ENCODE results near the gene ATP2A2. TPM values are rescaled to one million over a fixed set of nuclear protein-coding genes. Genes with fewer than 3 reads are reported as not detected.

Gene ATP2A2
- total and polyA plus RNA-seq, 4 donors, result 41.3 to 285 (median 167) TPM

DNA sequence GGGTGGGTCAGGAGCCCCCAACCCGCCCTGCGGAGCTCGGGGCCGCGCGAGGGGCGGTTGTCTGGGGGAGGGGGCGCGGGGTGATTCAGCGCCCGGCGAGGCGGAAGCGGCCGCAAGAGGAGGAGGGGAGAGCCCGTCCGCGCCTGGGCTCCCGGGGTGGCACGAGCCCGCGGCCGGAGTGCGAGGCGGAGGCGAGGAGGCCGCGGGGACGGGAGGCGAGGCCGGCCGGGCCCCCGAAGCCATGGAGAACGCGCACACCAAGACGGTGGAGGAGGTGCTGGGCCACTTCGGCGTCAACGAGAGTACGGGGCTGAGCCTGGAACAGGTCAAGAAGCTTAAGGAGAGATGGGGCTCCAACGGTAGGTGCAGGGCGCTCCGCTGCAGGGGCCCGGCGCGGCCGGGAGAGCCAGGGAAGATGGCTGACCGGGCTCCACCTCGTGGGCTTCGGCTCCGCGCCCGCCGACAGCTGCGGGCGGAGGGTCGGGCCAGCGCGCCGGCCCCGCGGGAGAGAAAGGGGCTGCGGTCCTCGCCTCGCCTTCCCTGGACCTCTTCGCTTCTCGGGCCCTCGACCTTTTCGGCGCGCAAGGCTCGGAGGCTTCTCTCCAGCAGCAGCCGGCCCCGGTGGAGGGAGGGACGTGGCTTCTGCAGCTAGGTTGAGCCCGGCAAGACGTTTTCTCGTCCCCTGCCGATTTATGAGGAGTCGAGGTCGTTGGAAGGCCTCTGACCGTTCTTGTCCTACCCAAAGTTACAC lies 677 bp downstream of the ATP2A2 start:
- WGBS, 2 donors, result 0% methylated on average over 61 to 82 of the region's 82 CpGs
- peak overlapping the region; percentile 77 to 96 for H3K4me3 ChIP-seq (ENCODE audit: low read length in 2 of 2)
- H3K9me3 ChIP-seq (ENCODE audit: control insufficient read depth, low read length), result no peaks in the 10 kb centered on the region
- DNase-seq (peak; percentile 72 to 87), ATAC-seq (ENCODE audit: low FRiP score) (peak; percentile 66)
- H3K4me1 ChIP-seq (ENCODE audit: control insufficient read depth in 1 of 2, insufficient read depth in 2 of 2, low read length in 2 of 2), result peaks cover 0 to 4% of the 10 kb centered on the region in 2 donors
- intact Hi-C loops (cut with DNase I), result loop anchor here (1.0 to 5.0 kb wide), 5 partner anchors 36 to 174 kb away; no protein-coding TSS in a partner anchor
- peak overlapping the region; percentile 91 to 97 for H3K27ac ChIP-seq (ENCODE audit: low read depth in 1 of 2, low read length in 2 of 2)
- peaks cover 0 to 2% of the 10 kb centered on the region in 2 donors for H3K36me3 ChIP-seq (ENCODE audit: control insufficient read depth in 1 of 2, insufficient read depth in 2 of 2, low read length in 1 of 2)
- no peaks in the 10 kb centered on the region for H3K27me3 ChIP-seq (ENCODE audit: control insufficient read depth in 1 of 2, insufficient read depth in 2 of 2, low read length in 1 of 2)

DNA sequence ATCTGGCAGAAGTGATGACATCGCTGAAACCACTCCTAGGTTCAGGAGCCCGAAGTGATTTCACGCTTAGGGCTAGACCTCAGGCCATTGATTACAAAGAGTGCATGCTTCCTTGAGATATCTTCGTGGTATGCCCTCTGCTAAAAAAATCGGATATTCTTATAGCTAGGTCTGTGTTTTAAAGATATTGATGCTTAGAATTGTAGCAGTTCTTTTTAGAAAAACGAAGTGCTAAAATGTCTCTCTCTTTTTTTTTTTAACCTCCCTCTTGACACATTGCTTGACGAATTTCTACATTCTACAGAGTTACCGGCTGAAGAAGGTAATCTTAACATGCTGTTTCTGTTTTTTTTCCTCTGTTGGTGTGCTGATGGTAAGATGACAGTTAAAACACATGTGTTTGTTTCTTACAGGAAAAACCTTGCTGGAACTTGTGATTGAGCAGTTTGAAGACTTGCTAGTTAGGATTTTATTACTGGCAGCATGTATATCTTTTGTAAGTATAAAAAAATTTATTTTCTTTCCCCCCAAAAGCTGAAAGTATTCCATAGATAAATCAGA lies 1.3 kb downstream of the ATP2A2 start:
- Histone ChIP-seq H3K4me1 (ENCODE audit: control insufficient read depth in 1 of 2, insufficient read depth in 2 of 2, low read length in 2 of 2) (peaks cover 0 to 4% of the 10 kb centered on the region in 2 donors), H3K9me3 (ENCODE audit: control insufficient read depth, low read length) (no peaks in the 10 kb centered on the region), H3K36me3 (ENCODE audit: control insufficient read depth in 1 of 2, insufficient read depth in 2 of 2, low read length in 1 of 2) (peaks cover 0 to 2% of the 10 kb centered on the region in 2 donors), H3K4me3 (ENCODE audit: low read length in 2 of 2) (peak overlapping the region; percentile 77 to 96), H3K27me3 (ENCODE audit: control insufficient read depth in 1 of 2, insufficient read depth in 2 of 2, low read length in 1 of 2) (no peaks in the 10 kb centered on the region), H3K27ac (ENCODE audit: low read depth in 1 of 2, low read length in 2 of 2) (peak overlapping the region; percentile 91 to 97)
- intact Hi-C loops (cut with DNase I), result loop anchor here (5.0 kb wide), 4 partner anchors 35 to 175 kb away; no protein-coding TSS in a partner anchor
- 0% methylated on average over 8 of the region's 8 CpGs for WGBS, 2 donors
- ATAC-seq (ENCODE audit: low FRiP score) (no peak), DNase-seq (no peak)

DNA sequence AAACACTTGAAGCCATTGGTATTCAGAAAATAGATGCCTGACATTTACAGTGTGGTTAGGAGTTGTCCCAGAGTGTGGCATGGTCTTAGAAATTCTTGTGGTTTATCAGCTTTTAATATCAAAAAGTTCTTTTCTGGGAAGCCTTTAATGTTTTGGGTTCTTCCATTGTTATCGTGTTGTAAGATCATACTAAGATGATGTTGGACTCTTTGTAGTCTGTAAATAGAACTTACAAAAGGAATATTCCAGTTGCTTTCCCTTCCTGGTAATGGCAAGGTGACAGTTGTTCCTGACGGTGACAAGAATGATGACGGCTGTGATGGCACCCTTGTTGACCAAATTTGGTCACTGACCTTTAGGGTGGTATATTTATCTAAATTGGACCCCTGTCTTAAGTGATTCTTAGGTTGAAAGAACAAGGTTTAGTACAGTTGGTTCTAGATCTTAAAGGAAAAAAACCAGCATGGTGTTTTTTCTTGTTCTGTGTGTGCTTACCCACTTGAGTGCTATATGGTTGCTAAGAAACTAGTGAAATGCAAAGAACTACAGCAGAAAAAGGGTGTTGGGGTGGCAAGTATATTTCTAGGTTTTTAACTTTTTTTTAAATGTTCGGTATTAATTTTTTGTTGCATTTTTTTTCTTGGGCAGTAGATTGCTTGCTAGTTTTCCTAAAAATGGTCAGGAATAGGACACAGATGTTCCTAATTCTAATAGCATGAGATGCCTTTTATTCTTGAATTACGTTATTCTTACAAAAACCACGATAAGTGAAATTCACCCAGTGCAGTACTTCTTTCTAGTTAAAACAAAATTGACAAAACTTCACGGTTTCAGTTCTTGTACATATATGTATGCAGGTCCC lies 2.1 kb downstream of the ATP2A2 start:
- intact Hi-C loops (cut with DNase I), result loop anchor here (5.0 kb wide), 4 partner anchors 34 to 176 kb away; no protein-coding TSS in a partner anchor
- H3K27ac ChIP-seq (ENCODE audit: low read depth in 1 of 2, low read length in 2 of 2), result no peak overlapping the region
- H3K27me3 ChIP-seq (ENCODE audit: control insufficient read depth in 1 of 2, insufficient read depth in 2 of 2, low read length in 1 of 2), result no peaks in the 10 kb centered on the region
- no peak for ATAC-seq (ENCODE audit: low FRiP score)
- no peak for DNase-seq
- H3K9me3 ChIP-seq (ENCODE audit: control insufficient read depth, low read length), result no peaks in the 10 kb centered on the region
- H3K4me3 ChIP-seq (ENCODE audit: low read length in 2 of 2), result peak overlapping the region; percentile 77 to 96
- 0 to 1% methylated on average over 7 of the region's 7 CpGs for WGBS, 2 donors
- H3K4me1 ChIP-seq (ENCODE audit: control insufficient read depth in 1 of 2, insufficient read depth in 2 of 2, low read length in 2 of 2), result peaks cover 2 to 4% of the 10 kb centered on the region in 2 donors
- peaks cover 0 to 2% of the 10 kb centered on the region in 2 donors for H3K36me3 ChIP-seq (ENCODE audit: control insufficient read depth in 1 of 2, insufficient read depth in 2 of 2, low read length in 1 of 2)

DNA sequence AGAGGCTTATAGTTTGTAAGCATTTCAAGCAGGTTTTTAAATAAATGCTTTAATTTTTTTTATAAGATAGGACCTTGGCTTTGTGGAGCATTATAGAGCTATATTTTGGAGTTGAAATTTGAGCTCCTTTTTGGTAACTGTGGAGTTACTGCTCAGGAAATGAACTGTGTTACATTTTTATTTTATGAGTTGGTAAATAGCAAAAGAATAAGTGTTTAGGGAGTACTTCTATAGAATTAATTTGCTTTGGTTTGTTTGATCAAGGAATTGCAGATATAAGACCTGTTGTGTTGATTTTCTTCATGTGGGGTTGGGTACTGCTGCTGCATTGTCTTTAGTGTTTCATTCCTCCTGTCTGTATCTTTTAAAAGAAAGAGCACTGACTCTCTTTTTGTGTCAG lies 3.5 kb downstream of the ATP2A2 start:
- DNase-seq (no peak), ATAC-seq (ENCODE audit: low FRiP score) (no peak)
- Histone ChIP-seq H3K4me1 (ENCODE audit: control insufficient read depth in 1 of 2, insufficient read depth in 2 of 2, low read length in 2 of 2) (peaks cover 0 to 6% of the 10 kb centered on the region in 2 donors), H3K9me3 (ENCODE audit: control insufficient read depth, low read length) (no peaks in the 10 kb centered on the region), H3K4me3 (ENCODE audit: low read length in 2 of 2) (peak overlapping the region; percentile 77 to 96), H3K36me3 (ENCODE audit: control insufficient read depth in 1 of 2, insufficient read depth in 2 of 2, low read length in 1 of 2) (no peaks in the 10 kb centered on the region), H3K27me3 (ENCODE audit: control insufficient read depth in 1 of 2, insufficient read depth in 2 of 2, low read length in 1 of 2) (no peaks in the 10 kb centered on the region), H3K27ac (ENCODE audit: low read depth in 1 of 2, low read length in 2 of 2) (peak overlapping the region in 1 of 2 donors; percentile 45)
- intact Hi-C loops (cut with DNase I), result loop anchor here (5.0 kb wide), 4 partner anchors 33 to 177 kb away; no protein-coding TSS in a partner anchor

DNA sequence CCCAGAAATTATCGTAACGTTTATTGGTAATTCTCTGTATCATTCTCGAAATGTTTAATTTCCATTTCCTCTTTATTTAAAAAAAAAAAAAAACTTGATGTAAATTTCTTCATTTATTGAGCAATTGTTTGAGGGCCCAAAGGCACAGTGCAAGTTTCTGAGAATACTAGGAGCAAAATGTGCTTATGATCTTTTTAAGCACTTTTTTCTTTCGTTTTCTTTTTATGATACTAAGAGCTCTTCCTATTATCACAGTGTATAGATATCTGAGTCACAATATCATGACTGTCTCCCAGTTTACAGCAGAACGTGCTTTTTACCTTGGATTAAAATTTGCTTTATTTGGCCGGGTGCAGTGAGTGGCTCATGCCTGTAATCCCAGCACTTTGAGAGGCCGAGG lies 5.6 kb downstream of the ATP2A2 start:
- 14 to 18% methylated on average over 7 of the region's 7 CpGs for WGBS, 2 donors
- Histone ChIP-seq H3K36me3 (ENCODE audit: control insufficient read depth in 1 of 2, insufficient read depth in 2 of 2, low read length in 1 of 2) (no peaks in the 10 kb centered on the region), H3K27ac (ENCODE audit: low read depth in 1 of 2, low read length in 2 of 2) (no peak overlapping the region), H3K9me3 (ENCODE audit: control insufficient read depth, low read length) (no peaks in the 10 kb centered on the region), H3K4me3 (ENCODE audit: low read length in 2 of 2) (no peak overlapping the region), H3K27me3 (ENCODE audit: control insufficient read depth in 1 of 2, insufficient read depth in 2 of 2, low read length in 1 of 2) (no peaks in the 10 kb centered on the region), H3K4me1 (ENCODE audit: control insufficient read depth in 1 of 2, insufficient read depth in 2 of 2, low read length in 2 of 2) (peaks cover 2 to 6% of the 10 kb centered on the region in 2 donors)
- intact Hi-C loops (cut with DNase I), result no loop called here
- ATAC-seq (ENCODE audit: low FRiP score) (no peak), DNase-seq (no peak)

DNA sequence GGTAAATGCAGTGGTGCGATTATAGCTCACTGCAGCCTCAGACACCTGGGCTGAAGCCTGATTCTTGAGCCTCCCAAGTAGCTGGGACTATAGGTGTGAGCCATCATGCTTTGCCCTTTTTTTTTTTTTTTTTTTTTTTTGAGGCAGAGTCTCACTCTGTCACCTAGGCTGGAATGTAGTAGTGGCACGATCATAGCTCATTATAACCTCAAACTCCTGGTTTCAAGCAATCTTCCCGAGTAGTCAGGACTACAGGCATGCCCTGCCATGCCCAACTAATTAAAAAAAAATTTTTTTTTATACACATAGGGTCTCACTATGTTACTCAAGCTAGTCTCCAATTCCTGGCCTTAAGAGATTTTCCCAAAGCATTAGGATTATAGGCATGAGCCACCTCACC lies 6.9 kb downstream of the ATP2A2 start:
- intact Hi-C loops (cut with DNase I), result no loop called here
- no peaks in the 10 kb centered on the region for H3K9me3 ChIP-seq (ENCODE audit: control insufficient read depth, low read length)
- DNase-seq (no peak), ATAC-seq (ENCODE audit: low FRiP score) (no peak)
- H3K4me1 ChIP-seq (ENCODE audit: control insufficient read depth in 1 of 2, insufficient read depth in 2 of 2, low read length in 2 of 2), result peaks cover 2 to 6% of the 10 kb centered on the region in 2 donors
- no peaks in the 10 kb centered on the region for H3K27me3 ChIP-seq (ENCODE audit: control insufficient read depth in 1 of 2, insufficient read depth in 2 of 2, low read length in 1 of 2)
- WGBS, 2 donors, result 52 to 56% methylated on average over 3 of the region's 3 CpGs
- no peaks in the 10 kb centered on the region for H3K36me3 ChIP-seq (ENCODE audit: control insufficient read depth in 1 of 2, insufficient read depth in 2 of 2, low read length in 1 of 2)
- no peak overlapping the region for H3K4me3 ChIP-seq (ENCODE audit: low read length in 2 of 2)
- no peak overlapping the region for H3K27ac ChIP-seq (ENCODE audit: low read depth in 1 of 2, low read length in 2 of 2)

DNA sequence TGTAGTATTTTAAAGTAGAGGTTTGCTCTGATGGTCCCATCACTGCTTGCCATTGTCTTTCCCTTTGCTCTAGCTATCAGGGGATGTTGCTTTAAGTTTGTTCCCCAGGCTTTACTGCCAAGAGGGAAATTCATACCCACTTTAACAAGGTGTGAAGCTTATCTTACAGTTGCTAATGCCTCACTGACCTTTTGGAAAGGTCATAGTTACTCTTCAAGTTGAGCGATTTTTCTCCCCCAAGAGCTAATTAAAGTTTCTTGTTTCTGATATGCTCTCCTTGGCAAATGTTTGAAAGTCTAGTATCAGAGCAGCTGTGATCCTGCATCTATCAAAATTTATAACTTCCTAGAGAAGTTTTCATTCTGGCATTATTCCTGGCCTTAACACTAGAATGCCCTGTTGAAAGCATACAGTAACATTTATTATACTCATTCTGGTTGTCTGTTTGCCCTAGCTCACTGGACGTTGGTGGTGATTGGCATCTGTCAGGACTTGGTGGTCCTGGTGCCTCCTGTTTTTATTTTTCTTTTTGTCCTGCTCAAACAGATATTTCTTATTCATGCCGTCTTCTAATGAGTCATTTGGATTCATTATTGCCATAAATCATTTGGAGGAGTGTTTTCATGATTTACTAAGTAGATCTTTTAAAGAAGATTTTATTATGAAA lies 8.1 kb downstream of the ATP2A2 start:
- intact Hi-C loops (cut with DNase I), result no loop called here
- peaks cover 2 to 6% of the 10 kb centered on the region in 2 donors for H3K4me1 ChIP-seq (ENCODE audit: control insufficient read depth in 1 of 2, insufficient read depth in 2 of 2, low read length in 2 of 2)

DNA sequence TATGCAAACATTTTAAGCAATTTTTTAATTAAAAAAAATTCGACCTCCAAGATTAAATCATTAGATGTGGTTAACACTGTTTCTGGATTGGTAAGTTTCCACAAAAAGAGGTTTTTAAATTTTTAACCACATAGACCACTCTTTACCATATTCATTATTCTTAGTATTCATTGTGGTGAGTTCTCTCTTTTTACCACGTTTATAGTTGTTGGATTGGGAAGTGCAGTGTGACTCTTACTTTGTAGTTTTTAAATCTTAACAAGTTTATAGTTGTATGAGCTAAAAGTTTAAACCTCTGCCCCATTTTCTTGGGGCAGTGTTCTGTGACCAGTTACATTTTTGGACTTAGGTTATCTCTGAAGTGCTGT lies 8.6 kb downstream of the ATP2A2 start:
- 17 to 20% methylated on average over 2 of the region's 2 CpGs for WGBS, 2 donors
- intact Hi-C loops (cut with DNase I), result no loop called here
- Histone ChIP-seq H3K4me1 (ENCODE audit: control insufficient read depth in 1 of 2, insufficient read depth in 2 of 2, low read length in 2 of 2) (peaks cover 2 to 6% of the 10 kb centered on the region in 2 donors), H3K27ac (ENCODE audit: low read depth in 1 of 2, low read length in 2 of 2) (no peak overlapping the region), H3K9me3 (ENCODE audit: control insufficient read depth, low read length) (no peaks in the 10 kb centered on the region), H3K4me3 (ENCODE audit: low read length in 2 of 2) (no peak overlapping the region), H3K27me3 (ENCODE audit: control insufficient read depth in 1 of 2, insufficient read depth in 2 of 2, low read length in 1 of 2) (no peaks in the 10 kb centered on the region), H3K36me3 (ENCODE audit: control insufficient read depth in 1 of 2, insufficient read depth in 2 of 2, low read length in 1 of 2) (no peaks in the 10 kb centered on the region)
- DNase-seq, result no peak
- no peak for ATAC-seq (ENCODE audit: low FRiP score)

More for the DNA sequence above, 8.1 kb downstream of the ATP2A2 start:
- WGBS, 2 donors, result 3 to 4% methylated on average over 3 of the region's 3 CpGs
- Histone ChIP-seq H3K27me3 (ENCODE audit: control insufficient read depth in 1 of 2, insufficient read depth in 2 of 2, low read length in 1 of 2) (no peaks in the 10 kb centered on the region), H3K36me3 (ENCODE audit: control insufficient read depth in 1 of 2, insufficient read depth in 2 of 2, low read length in 1 of 2) (no peaks in the 10 kb centered on the region), H3K27ac (ENCODE audit: low read depth in 1 of 2, low read length in 2 of 2) (peak overlapping the region in 1 of 2 donors; percentile 63), H3K9me3 (ENCODE audit: control insufficient read depth, low read length) (no peaks in the 10 kb centered on the region), H3K4me3 (ENCODE audit: low read length in 2 of 2) (no peak overlapping the region)
- ATAC-seq (ENCODE audit: low FRiP score), result no peak
- no peak for DNase-seq
